Vagina (tissue), 2 donors: ENCODE data around the gene BLOC1S5.

Experiments
- CTCF ChIP-seq, 3 experiments: fragments of 450-650 bp in 2 of 3; fragments of 200-600 bp in 1 of 3; sonication (generic) in 1 of 3; IDR thresholded peaks; one replicate each; pipeline ENCODE4 v1.5.1; 2017 to 2019; ENCODE audit warnings: antibody characterized with exemption in 3 of 3, mild to moderate bottlenecking in 2 of 3, moderate library complexity in 2 of 3
- POLR2AphosphoS5 ChIP-seq, 2 donors: sonication (generic); formaldehyde crosslinking; IDR thresholded peaks; one replicate each; pipeline ENCODE4 v1.9.0; 2017; ENCODE audit warnings: antibody characterized with exemption in 2 of 2, mild to moderate bottlenecking in 2 of 2, low read depth in 1 of 2; ENCODE audit not compliant: insufficient read depth in 1 of 2

- no peak for TF ChIP-seq CTCF (IDR thresholded peaks at IDR 0.05)
- TF ChIP-seq POLR2AphosphoS5 (IDR thresholded peaks at IDR 0.05; ENCODE audit: insufficient read depth in 1 of 2, low read depth in 1 of 2), result no peak
These were observed 39.5 kb upstream of the BLOC1S5 start for GRCh38 chr6:8103726-8104125.
